ENCODE measurements around the gene SLN.
"Not testable (repeated sequence)": the region's sequence is repeated elsewhere in the genome, so short reads cannot be mapped to it uniquely, and the experiment has no call there.

Gene SLN

GRCh38 chr11:107711861-107712755 lies at the start of gene SLN:
Gene SLN (minus strand): TSS chr11:107712056.
- DNase-seq, result no peak

- DNase-seq, result not testable (repeated sequence)
Measured at GRCh38 chr11:107758719-107759355, 47.0 kb upstream of the SLN start.

- no peak for DNase-seq
Measured at GRCh38 chr11:107757661-107758060, 45.8 kb upstream of the SLN start.

GRCh38 chr11:107756553-107756952 lies 44.7 kb upstream of the SLN start:
- DNase-seq, result no peak

- DNase-seq, result no peak
Measured at GRCh38 chr11:107752949-107753822, 41.3 kb upstream of the SLN start.

- DNase-seq, result no peak
Measured at GRCh38 chr11:107752508-107752907, 40.7 kb upstream of the SLN start.

GRCh38 chr11:107751082-107751481 lies 39.2 kb upstream of the SLN start:
- DNase-seq, result no peak

- no peak for DNase-seq
Measured at GRCh38 chr11:107750313-107750712, 38.5 kb upstream of the SLN start.

- no peak for DNase-seq
Measured at GRCh38 chr11:107747622-107748021, 35.8 kb upstream of the SLN start.

- no peak for DNase-seq
Measured at GRCh38 chr11:107744736-107745135, 32.9 kb upstream of the SLN start.

GRCh38 chr11:107743191-107743590 lies 31.3 kb upstream of the SLN start:
- no peak for DNase-seq

- no peak for DNase-seq
Measured at GRCh38 chr11:107741044-107741823, 29.4 kb upstream of the SLN start.

GRCh38 chr11:107740271-107740670 lies 28.4 kb upstream of the SLN start:
- DNase-seq, result no peak

GRCh38 chr11:107736546-107736945 lies 24.7 kb upstream of the SLN start:
- DNase-seq, result no peak

- DNase-seq, result no peak
Measured at GRCh38 chr11:107733518-107733917, 21.7 kb upstream of the SLN start.

- no peak for DNase-seq
Measured at GRCh38 chr11:107732689-107733051, 20.8 kb upstream of the SLN start.

GRCh38 chr11:107731941-107732688 lies 20.3 kb upstream of the SLN start:
- DNase-seq, result no peak

GRCh38 chr11:107722662-107723061 lies 10.8 kb upstream of the SLN start:
- DNase-seq, result no peak

GRCh38 chr11:107721207-107721606 lies 9.4 kb upstream of the SLN start:
- DNase-seq, result no peak

GRCh38 chr11:107720303-107720774 lies 8.5 kb upstream of the SLN start:
- DNase-seq, result no peak

GRCh38 chr11:107719557-107720302 lies 7.9 kb upstream of the SLN start:
- DNase-seq, result no peak

All from NK-92 treated with Interleukin-12 subunit alpha and Interleukin-12 subunit beta, amount 100 ng/mL, for 24 hours (cell line).